ENCODE data around the gene EEF1B2. TPM values are rescaled to one million over a fixed set of nuclear protein-coding genes. Genes with fewer than 3 reads are reported as not detected.
"Not testable (repeated sequence)": the region's sequence is repeated elsewhere in the genome, so short reads cannot be mapped to it uniquely, and the experiment has no call there.

Gene EEF1B2
- total and polyA plus RNA-seq, 12 donors, result 298 to 838 (median 419) TPM

GRCh38 chr2:206115026-206115578 lies 44.6 kb upstream of the EEF1B2 start:
- Histone ChIP-seq H3K36me3 (replicated peaks in 1 of 2) (peaks cover 0 to 11% of the 10 kb centered on the region in 2 donors), H3K4me3 (no peak overlapping the region), H3K4me1 (replicated peaks in 1 of 2) (no peaks in the 10 kb centered on the region), H3K27ac (no peak overlapping the region), H3K9me3 (replicated peaks in 1 of 3) (no peaks in the 10 kb centered on the region), H3K27me3 (no peaks in the 10 kb centered on the region)
- 88 to 97% (median 94%) methylated on average over 3 of the region's 3 CpGs for whole genome bisulfite sequencing, 4 donors
- DNase-seq, result peak in 1 of 7 donors; percentile 40
- intact Hi-C loops (cut with DNase I), result no loop called here
- TF ChIP-seq CTCF (IDR thresholded peaks at IDR 0.05), result no peak
- no peak for TF ChIP-seq POLR2A (IDR thresholded peaks at IDR 0.05)

GRCh38 chr2:206116278-206116677 lies 43.4 kb upstream of the EEF1B2 start:
- no peaks in the 10 kb centered on the region for H3K9me3 ChIP-seq (replicated peaks in 1 of 3)
- H3K36me3 ChIP-seq (replicated peaks in 1 of 2), result peaks cover 0 to 23% of the 10 kb centered on the region in 2 donors
- H3K27me3 ChIP-seq, result no peaks in the 10 kb centered on the region
- no peak for TF ChIP-seq CTCF (IDR thresholded peaks at IDR 0.05)
- no peak for TF ChIP-seq POLR2A (IDR thresholded peaks at IDR 0.05)
- H3K27ac ChIP-seq, result no peak overlapping the region
- WGBS, 4 donors, result 94 to 97% (median 96%) methylated on average over 21 of the region's 21 CpGs
- DNase-seq, result peak in 1 of 7 donors; percentile 38
- no peak overlapping the region for H3K4me3 ChIP-seq
- H3K4me1 ChIP-seq (replicated peaks in 1 of 2), result no peaks in the 10 kb centered on the region
- intact Hi-C loops (cut with DNase I), result no loop called here

- H3K27ac ChIP-seq; H3K4me1 ChIP-seq (replicated peaks in 1 of 2); intact Hi-C loops (cut with DNase I); H3K27me3 ChIP-seq; H3K9me3 ChIP-seq (replicated peaks in 1 of 3); H3K4me3 ChIP-seq; DNase-seq: not testable (repeated sequence)
- 96 to 99% (median 97%) methylated on average over 3 of the region's 3 CpGs for WGBS, 4 donors
- H3K36me3 ChIP-seq (replicated peaks in 1 of 2), result peaks cover 0 to 82% of the 10 kb centered on the region in 2 donors
Measured at GRCh38 chr2:206122569-206122968, 37.1 kb upstream of the EEF1B2 start.

GRCh38 chr2:206125901-206126300 lies 33.8 kb upstream of the EEF1B2 start:
- Histone ChIP-seq H3K4me1 (replicated peaks in 1 of 2) (no peaks in the 10 kb centered on the region), H3K36me3 (replicated peaks in 1 of 2) (peaks cover 0 to 90% of the 10 kb centered on the region in 2 donors), H3K9me3 (replicated peaks in 1 of 3) (no peaks in the 10 kb centered on the region), H3K27me3 (no peaks in the 10 kb centered on the region), H3K4me3 (no peak overlapping the region), H3K27ac (no peak overlapping the region)
- no peak for DNase-seq
- no peak for TF ChIP-seq CTCF (IDR thresholded peaks at IDR 0.05)
- TF ChIP-seq POLR2A (IDR thresholded peaks at IDR 0.05), result no peak
- intact Hi-C loops (cut with DNase I), result no loop called here

- Histone ChIP-seq H3K27ac (no peak overlapping the region), H3K27me3 (no peaks in the 10 kb centered on the region), H3K36me3 (replicated peaks in 1 of 2) (peaks cover 0 to 87% of the 10 kb centered on the region in 2 donors), H3K4me1 (replicated peaks in 1 of 2) (no peaks in the 10 kb centered on the region), H3K9me3 (replicated peaks in 1 of 3) (no peaks in the 10 kb centered on the region), H3K4me3 (no peak overlapping the region)
- DNase-seq, result no peak
- TF ChIP-seq CTCF (IDR thresholded peaks at IDR 0.05), result no peak
- no peak for TF ChIP-seq POLR2A (IDR thresholded peaks at IDR 0.05)
- intact Hi-C loops (cut with DNase I), result no loop called here
Measured at GRCh38 chr2:206127656-206128055, 32.0 kb upstream of the EEF1B2 start.

Measured in adrenal gland (tissue), 12 donors.